IMR-90 (cell line): ENCODE results near the gene UCKL1.

Source experiments
- BHLHE40 ChIP-seq: fragments of 150-350 bp; IDR thresholded peaks from 2 replicates; pipeline ENCODE4 v1.6.1; 2016; ENCODE audit warnings: mild to moderate bottlenecking, low read depth, low read length
- CEBPB ChIP-seq: IDR thresholded peaks from 2 replicates; pipeline ENCODE4 v1.6.1; 2012; ENCODE audit warnings: low read depth, low read length, improper control_type of control experiment
- CHD1 ChIP-seq: IDR thresholded peaks from 2 replicates; pipeline ENCODE4 v1.6.1; 2012; ENCODE audit warnings: low read depth, low read length, improper control_type of control experiment
- ELK1 ChIP-seq: fragments of 150-350 bp; IDR thresholded peaks from 2 replicates; pipeline ENCODE4 v1.6.1; 2016; ENCODE audit warnings: low read depth, mild to moderate bottlenecking, low read length, moderate library complexity, borderline replicate concordance
- FOS ChIP-seq: fragments of 150-350 bp; IDR thresholded peaks from 2 replicates; pipeline ENCODE4 v1.6.1; 2016; ENCODE audit warnings: low read depth, low read length
- MXI1 ChIP-seq: IDR thresholded peaks from 2 replicates; pipeline ENCODE4 v1.6.1; 2012; ENCODE audit warnings: low read depth, mild to moderate bottlenecking, low read length, moderate library complexity, borderline replicate concordance
- NFE2L2 ChIP-seq: fragments of 150-350 bp; IDR thresholded peaks from 2 replicates; pipeline ENCODE4 v1.6.1; 2016; ENCODE audit warnings: low read depth, mild to moderate bottlenecking, low read length
- POLR2A ChIP-seq: IDR thresholded peaks from 2 replicates; pipeline ENCODE4 v1.6.1; 2012; ENCODE audit warnings: mild to moderate bottlenecking, low read depth, low read length
- RAD21 ChIP-seq: IDR thresholded peaks from 2 replicates; pipeline ENCODE4 v1.6.1; 2012; ENCODE audit warnings: low read length, improper control_type of control experiment
- RCOR1 ChIP-seq: IDR thresholded peaks from 2 replicates; pipeline ENCODE4 v1.6.1; 2012; ENCODE audit warnings: mild to moderate bottlenecking, low read length, improper control_type of control experiment; ENCODE audit not compliant: insufficient replicate concordance
- RFX5 ChIP-seq: IDR thresholded peaks from 2 replicates; pipeline ENCODE4 v1.8.0; 2012; ENCODE audit warnings: low read depth, mild to moderate bottlenecking, low read length, moderate library complexity
- SMC3 ChIP-seq: fragments of 150-350 bp; IDR thresholded peaks from 2 replicates; pipeline ENCODE4 v1.6.1; 2016; ENCODE audit warnings: low read depth, mild to moderate bottlenecking, antibody characterized with exemption, low read length, moderate library complexity
- USF2 ChIP-seq: fragments of 150-350 bp; IDR thresholded peaks from 2 replicates; pipeline ENCODE4 v1.6.1; 2017; ENCODE audit warnings: mild to moderate bottlenecking, antibody characterized with exemption, low read length, low read depth
- TF ChIP-seq, protein P1 (sequence below): conservative IDR thresholded peaks from 2 replicates; pipeline ENCODE4 v1.5.1; 2012; ENCODE audit warnings: mild to moderate bottlenecking, low read depth, low read length, improper control_type of control experiment

- TF ChIP-seq POLR2A (no peak), NFE2L2 (no peak), RFX5 (no peak), RAD21 (no peak), CEBPB (no peak), RCOR1 (no peak), CHD1 (no peak), MXI1 (no peak), BHLHE40 (no peak), SMC3 (no peak), FOS (no peak), USF2 (no peak), ELK1 (no peak)
- TF ChIP-seq, protein P1, sequence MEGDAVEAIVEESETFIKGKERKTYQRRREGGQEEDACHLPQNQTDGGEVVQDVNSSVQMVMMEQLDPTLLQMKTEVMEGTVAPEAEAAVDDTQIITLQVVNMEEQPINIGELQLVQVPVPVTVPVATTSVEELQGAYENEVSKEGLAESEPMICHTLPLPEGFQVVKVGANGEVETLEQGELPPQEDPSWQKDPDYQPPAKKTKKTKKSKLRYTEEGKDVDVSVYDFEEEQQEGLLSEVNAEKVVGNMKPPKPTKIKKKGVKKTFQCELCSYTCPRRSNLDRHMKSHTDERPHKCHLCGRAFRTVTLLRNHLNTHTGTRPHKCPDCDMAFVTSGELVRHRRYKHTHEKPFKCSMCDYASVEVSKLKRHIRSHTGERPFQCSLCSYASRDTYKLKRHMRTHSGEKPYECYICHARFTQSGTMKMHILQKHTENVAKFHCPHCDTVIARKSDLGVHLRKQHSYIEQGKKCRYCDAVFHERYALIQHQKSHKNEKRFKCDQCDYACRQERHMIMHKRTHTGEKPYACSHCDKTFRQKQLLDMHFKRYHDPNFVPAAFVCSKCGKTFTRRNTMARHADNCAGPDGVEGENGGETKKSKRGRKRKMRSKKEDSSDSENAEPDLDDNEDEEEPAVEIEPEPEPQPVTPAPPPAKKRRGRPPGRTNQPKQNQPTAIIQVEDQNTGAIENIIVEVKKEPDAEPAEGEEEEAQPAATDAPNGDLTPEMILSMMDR, result no peak
Measured at GRCh38 chr20:63982937-63983336, 26.7 kb upstream of the UCKL1 start.
